Subcutaneous adipose tissue (tissue), 4 donors: ENCODE data around the gene PRKCD. TPM values are rescaled to one million over a fixed set of nuclear protein-coding genes. Genes with fewer than 3 reads are reported as not detected.

ENCODE experiments used
- CTCF ChIP-seq: fragments of 450-650 bp; IDR thresholded peaks from one replicate; pipeline ENCODE4 v1.5.1; 2016; ENCODE audit warnings: low read depth, mild to moderate bottlenecking, control low read depth, antibody characterized with exemption, moderate library complexity
- total RNA-seq, 4 donors: library from RNA; depleted of rRNA; stranded (reverse); fragments of >200 nt; gene quantifications; one replicate each; pipeline ENCODE4 v1.1.0, GENCODE V29; 2016

Gene PRKCD
- total RNA-seq, 4 donors from 2014 or later: 26.2 to 84.0 (median 48.0) TPM

- TF ChIP-seq CTCF: no peak
Measured at GRCh38 chr3:53169045-53169831, 8.2 kb downstream of the PRKCD start.

DNA sequence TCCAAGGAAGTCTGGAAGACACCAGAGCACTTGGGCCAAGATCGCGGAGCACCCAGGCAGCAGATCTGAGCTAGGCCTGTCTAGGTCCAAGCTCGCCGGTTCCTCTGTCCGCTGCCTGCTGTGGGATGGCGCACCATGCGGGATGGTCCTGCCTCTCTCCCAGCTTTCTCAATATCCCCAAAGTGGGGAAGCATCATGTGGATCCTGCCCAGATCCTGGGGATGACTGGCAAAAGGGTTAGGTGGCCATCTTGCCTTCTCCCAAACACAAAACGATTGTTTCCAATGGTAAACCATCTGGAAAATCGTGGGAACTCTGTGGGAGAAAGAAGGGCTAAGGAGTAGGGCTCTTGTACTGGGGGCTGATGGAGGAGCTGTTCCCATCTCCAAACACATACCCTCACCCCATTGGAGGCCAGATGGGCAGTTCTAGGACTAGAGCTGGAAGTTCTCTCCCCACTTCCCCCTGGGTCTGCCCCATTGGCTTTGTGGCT, 8.9 kb downstream of the PRKCD start:
- no peak for TF ChIP-seq CTCF

GRCh38 chr3:53170325-53171063, 9.5 kb downstream of the PRKCD start:
- TF ChIP-seq CTCF: no peak

DNA sequence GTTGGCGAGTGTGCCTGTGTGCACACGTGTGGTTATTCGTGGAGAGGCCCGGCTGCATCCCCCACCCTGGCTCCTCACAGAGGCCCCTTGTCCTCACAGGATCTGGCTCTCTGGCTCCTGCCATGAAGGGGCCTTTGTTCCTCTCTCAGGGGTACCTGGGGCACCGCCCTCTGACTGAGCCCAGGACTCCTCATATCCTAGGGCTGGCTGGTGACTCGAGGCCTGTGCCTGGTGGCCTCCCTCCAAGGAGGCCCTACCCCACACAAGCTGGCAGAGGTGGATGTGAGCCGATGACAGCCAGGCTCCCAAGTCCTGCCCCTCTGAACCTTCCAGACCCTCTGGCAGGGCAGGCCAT, 10.0 kb downstream of the PRKCD start:
- no peak for TF ChIP-seq CTCF

GRCh38 chr3:53171827-53172505, 11.0 kb downstream of the PRKCD start:
- no peak for TF ChIP-seq CTCF

GRCh38 chr3:53173107-53173506, 12.1 kb downstream of the PRKCD start:
- TF ChIP-seq CTCF: no peak
